ENCODE results near the gene GPR84.

The GPR84 gene

DNA sequence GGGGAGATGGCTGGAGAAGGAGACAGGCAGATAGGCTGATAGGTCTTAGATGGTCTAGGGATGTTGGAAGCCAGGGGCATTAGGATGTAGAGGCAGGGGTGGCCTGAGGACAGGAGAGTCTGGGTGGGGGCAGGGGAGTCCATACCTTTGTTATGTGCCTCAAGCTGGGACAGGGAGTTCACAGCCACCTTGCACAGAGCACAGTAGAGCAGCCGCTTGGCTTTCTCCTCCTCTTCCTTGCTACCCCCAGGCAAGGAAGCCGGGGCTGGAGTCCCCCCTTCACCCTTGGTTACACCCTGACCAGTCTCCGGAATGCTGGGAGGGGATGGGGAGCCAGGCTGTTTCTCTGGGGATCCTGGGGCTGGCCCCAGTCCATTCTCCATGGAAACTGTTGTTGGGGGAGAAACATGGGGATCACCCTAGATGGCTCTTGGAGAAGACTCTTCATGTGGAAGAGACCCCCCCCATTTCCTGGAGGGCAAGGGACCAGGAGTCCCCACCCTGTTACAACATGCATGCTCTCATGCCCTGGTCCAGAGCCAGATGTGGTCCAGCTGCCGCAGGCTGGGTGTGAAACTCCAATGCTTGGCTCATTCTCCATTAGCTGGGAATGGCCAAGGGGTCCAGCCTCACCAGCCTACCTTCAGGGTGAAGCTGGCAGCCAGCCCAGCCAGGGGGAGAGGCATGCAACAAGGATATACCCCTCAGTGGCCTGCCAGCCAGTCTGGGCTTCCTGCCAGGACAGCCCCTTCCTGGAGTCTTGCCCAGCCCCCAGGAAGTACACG lies 7.2 kb upstream of the GPR84 start:
- Histone ChIP-seq H3K4me3 (replicated peaks; ENCODE audit: low read depth, low read length) (no peak overlapping the region), H3K27me3 (replicated peaks; ENCODE audit: control insufficient read depth, insufficient read depth, low read length) (no peaks in the 10 kb centered on the region), H3K36me3 (ENCODE audit: control insufficient read depth, insufficient read depth, low read length) (no peaks in the 10 kb centered on the region)
- no peak for DNase-seq (ENCODE audit: extremely low read depth, insufficient read length)
- no peak for TF ChIP-seq CTCF (IDR thresholded peaks at IDR 0.05; ENCODE audit: insufficient read depth, low read length, poor library complexity, severe bottlenecking)

DNA sequence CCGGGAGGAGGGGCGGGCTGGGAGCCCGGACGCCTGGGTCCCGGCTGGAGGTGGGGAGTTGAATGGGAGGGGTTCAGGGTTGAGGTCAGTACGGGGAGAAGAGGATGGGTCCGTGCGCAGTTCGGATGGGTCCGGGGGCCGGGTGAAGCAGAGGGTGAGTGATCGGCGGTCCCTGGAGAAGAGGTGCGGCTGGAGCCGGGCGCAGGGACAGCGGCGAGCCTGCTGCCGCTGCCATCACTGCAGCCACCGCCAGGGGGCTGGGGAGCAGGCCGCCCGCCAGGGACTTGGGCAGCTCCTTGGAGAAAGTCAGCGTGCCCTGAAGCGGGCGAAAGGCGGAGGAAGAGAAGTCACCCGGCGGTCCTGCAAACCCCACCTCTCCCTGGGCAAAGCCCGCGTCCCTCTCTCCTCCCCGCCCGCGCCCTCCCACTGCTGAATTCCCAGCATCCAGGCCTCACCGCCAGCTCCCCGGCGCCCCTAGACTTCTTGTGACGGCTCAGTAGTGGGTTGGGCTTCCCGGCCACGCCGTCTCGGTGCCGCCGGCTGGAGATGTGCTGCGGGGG lies 6.0 kb upstream of the GPR84 start:
- H3K27me3 ChIP-seq (replicated peaks; ENCODE audit: control insufficient read depth, insufficient read depth, low read length) = no peaks in the 10 kb centered on the region
- TF ChIP-seq CTCF (IDR thresholded peaks at IDR 0.05; ENCODE audit: insufficient read depth, low read length, poor library complexity, severe bottlenecking) = peak; percentile 20
- no peak overlapping the region for H3K4me3 ChIP-seq (replicated peaks; ENCODE audit: low read depth, low read length)
- DNase-seq (ENCODE audit: extremely low read depth, insufficient read length) = no peak
- no peaks in the 10 kb centered on the region for H3K36me3 ChIP-seq (ENCODE audit: control insufficient read depth, insufficient read depth, low read length)

DNA sequence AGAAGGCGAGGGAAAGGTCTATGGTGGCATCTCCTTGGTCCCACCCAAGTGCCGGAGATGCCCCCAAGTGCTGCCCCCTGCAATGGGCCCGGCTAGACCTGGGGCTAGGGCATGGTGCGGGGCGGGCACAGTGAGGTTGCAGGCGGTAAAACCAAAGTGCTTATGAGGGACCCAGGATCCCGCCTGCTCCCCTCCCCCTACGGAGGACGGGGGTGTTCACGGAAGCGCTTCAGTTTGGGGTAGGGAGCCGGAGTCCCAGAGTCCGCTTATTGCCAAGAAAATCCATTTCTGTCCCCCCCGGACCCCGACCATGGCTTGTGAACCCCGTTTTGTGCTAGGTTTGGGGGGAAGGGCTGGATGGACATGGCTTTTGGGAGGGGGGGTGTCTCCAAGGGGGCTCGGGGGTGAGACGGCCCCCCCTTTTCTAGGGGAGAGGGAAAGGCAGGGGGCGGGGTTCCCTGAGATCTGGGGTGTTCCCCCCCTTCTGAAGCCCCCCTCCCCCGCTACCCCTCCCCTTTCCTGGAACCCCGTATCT lies 5.4 kb upstream of the GPR84 start:
- H3K36me3 ChIP-seq (ENCODE audit: control insufficient read depth, insufficient read depth, low read length) = no peaks in the 10 kb centered on the region
- no peaks in the 10 kb centered on the region for H3K27me3 ChIP-seq (replicated peaks; ENCODE audit: control insufficient read depth, insufficient read depth, low read length)
- no peak for DNase-seq (ENCODE audit: extremely low read depth, insufficient read length)
- no peak for TF ChIP-seq CTCF (IDR thresholded peaks at IDR 0.05; ENCODE audit: insufficient read depth, low read length, poor library complexity, severe bottlenecking)
- H3K4me3 ChIP-seq (replicated peaks; ENCODE audit: low read depth, low read length) = no peak overlapping the region

DNA sequence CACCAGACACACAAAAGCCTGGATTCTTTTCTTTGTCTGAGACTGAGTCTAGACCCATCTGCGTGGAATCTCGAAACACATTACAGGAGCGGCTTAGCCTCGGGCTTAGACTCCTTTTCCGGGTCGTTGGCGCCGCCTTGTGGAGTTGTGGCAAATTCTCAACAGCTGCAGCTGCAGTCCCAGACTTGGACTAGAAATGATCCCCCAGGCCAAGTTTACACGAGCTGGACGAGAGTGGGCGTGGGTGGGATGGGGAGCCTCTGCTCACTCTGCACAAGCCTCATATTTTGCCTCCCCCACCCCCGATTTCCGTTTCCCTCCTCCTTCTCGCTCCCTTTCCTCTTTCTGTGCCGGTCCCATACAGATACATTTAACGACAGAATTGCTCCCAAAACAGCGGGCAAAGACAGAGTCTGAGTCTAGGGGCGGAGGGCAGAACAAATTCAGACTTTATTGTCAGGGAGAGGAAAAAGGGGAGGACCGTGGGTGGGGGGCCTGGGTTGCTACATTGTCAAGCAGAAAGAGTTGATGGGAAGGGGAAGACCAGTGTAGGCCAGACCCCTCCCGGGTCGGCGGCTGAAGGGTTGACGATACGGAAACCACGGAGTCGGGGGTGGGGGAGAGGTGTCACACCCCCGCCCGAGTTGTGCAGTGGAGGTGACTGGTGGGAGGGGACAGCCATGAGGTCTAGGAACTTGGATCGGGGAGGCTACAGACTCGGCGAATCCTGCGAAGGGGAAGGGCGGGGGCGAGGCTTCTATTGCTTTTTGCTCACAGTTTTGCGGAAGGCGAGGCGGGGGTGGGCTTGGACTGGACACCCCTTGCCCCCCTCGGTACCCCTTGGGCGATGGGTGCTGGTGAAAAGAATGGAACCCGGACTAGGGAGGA lies 4.7 kb upstream of the GPR84 start:
- Histone ChIP-seq H3K4me3 (replicated peaks; ENCODE audit: low read depth, low read length) (no peak overlapping the region), H3K27me3 (replicated peaks; ENCODE audit: control insufficient read depth, insufficient read depth, low read length) (no peaks in the 10 kb centered on the region), H3K36me3 (ENCODE audit: control insufficient read depth, insufficient read depth, low read length) (no peaks in the 10 kb centered on the region)
- DNase-seq (ENCODE audit: extremely low read depth, insufficient read length) = peak; percentile 61
- peak; percentile 96 for TF ChIP-seq CTCF (IDR thresholded peaks at IDR 0.05; ENCODE audit: insufficient read depth, low read length, poor library complexity, severe bottlenecking)

- DNase-seq (ENCODE audit: extremely low read depth, insufficient read length) = no peak
- no peak for TF ChIP-seq CTCF (IDR thresholded peaks at IDR 0.05; ENCODE audit: insufficient read depth, low read length, poor library complexity, severe bottlenecking)
- Histone ChIP-seq H3K4me3 (replicated peaks; ENCODE audit: low read depth, low read length) (no peak overlapping the region), H3K27me3 (replicated peaks; ENCODE audit: control insufficient read depth, insufficient read depth, low read length) (no peaks in the 10 kb centered on the region), H3K36me3 (ENCODE audit: control insufficient read depth, insufficient read depth, low read length) (no peaks in the 10 kb centered on the region)
Observed at GRCh38 chr12:54368025-54368708, 3.9 kb upstream of the GPR84 start.

Measured in GM06990 (cell line).